ENCODE results near the gene ALKBH8.
"Not testable (repeated sequence)": the region's sequence is repeated elsewhere in the genome, so short reads cannot be mapped to it uniquely, and the experiment has no call there.

The ALKBH8 gene

GRCh38 chr11:107478922-107479321 is 86.6 kb downstream of the ALKBH8 start:
- no peak overlapping the region for H3K9ac ChIP-seq (ENCODE audit: low read length)
- no peaks in the 10 kb centered on the region for H3K27me3 ChIP-seq (ENCODE audit: control insufficient read depth, insufficient read depth, low read length)
- H3K27ac ChIP-seq (ENCODE audit: low read depth, low read length) = no peak overlapping the region
- no peaks in the 10 kb centered on the region for H3K36me3 ChIP-seq (ENCODE audit: control insufficient read depth, insufficient read depth, low read length)
- H3K4me1 ChIP-seq (ENCODE audit: control insufficient read depth, insufficient read depth, low read length) = no peaks in the 10 kb centered on the region
- no peak overlapping the region for H3K4me3 ChIP-seq (ENCODE audit: low read length)

- no peak overlapping the region for H3K27ac ChIP-seq (ENCODE audit: low read depth, low read length)
Measured at GRCh38 chr11:107477820-107478219, 87.7 kb downstream of the ALKBH8 start.

GRCh38 chr11:107473792-107474191 is 91.7 kb downstream of the ALKBH8 start:
- Histone ChIP-seq H3K27me3 (ENCODE audit: control insufficient read depth, insufficient read depth, low read length) (no peaks in the 10 kb centered on the region), H3K4me3 (ENCODE audit: low read length) (no peak overlapping the region), H3K9ac (ENCODE audit: low read length) (no peak overlapping the region), H3K36me3 (ENCODE audit: control insufficient read depth, insufficient read depth, low read length) (no peaks in the 10 kb centered on the region), H3K27ac (ENCODE audit: low read depth, low read length) (no peak overlapping the region), H3K4me1 (ENCODE audit: control insufficient read depth, insufficient read depth, low read length) (no peaks in the 10 kb centered on the region)

More at GRCh38 chr11:107477820-107478219, 87.7 kb downstream of the ALKBH8 start:
- Histone ChIP-seq H3K4me3 (ENCODE audit: low read length) (no peak overlapping the region), H3K36me3 (ENCODE audit: control insufficient read depth, insufficient read depth, low read length) (no peaks in the 10 kb centered on the region), H3K9ac (ENCODE audit: low read length) (no peak overlapping the region), H3K4me1 (ENCODE audit: control insufficient read depth, insufficient read depth, low read length) (no peaks in the 10 kb centered on the region), H3K27me3 (ENCODE audit: control insufficient read depth, insufficient read depth, low read length) (no peaks in the 10 kb centered on the region)

- H3K27ac ChIP-seq (ENCODE audit: low read depth, low read length) = no peak overlapping the region
- H3K36me3 ChIP-seq (ENCODE audit: control insufficient read depth, insufficient read depth, low read length) = no peaks in the 10 kb centered on the region
- no peaks in the 10 kb centered on the region for H3K4me1 ChIP-seq (ENCODE audit: control insufficient read depth, insufficient read depth, low read length)
- no peak overlapping the region for H3K4me3 ChIP-seq (ENCODE audit: low read length)
- H3K9ac ChIP-seq (ENCODE audit: low read length) = no peak overlapping the region
- H3K27me3 ChIP-seq (ENCODE audit: control insufficient read depth, insufficient read depth, low read length) = no peaks in the 10 kb centered on the region
Measured at GRCh38 chr11:107472966-107473365, 92.6 kb downstream of the ALKBH8 start.

GRCh38 chr11:107468596-107468995 is 96.9 kb downstream of the ALKBH8 start:
- Histone ChIP-seq H3K9ac (ENCODE audit: low read length) (no peak overlapping the region), H3K4me1 (ENCODE audit: control insufficient read depth, insufficient read depth, low read length) (no peaks in the 10 kb centered on the region), H3K27ac (ENCODE audit: low read depth, low read length) (no peak overlapping the region), H3K27me3 (ENCODE audit: control insufficient read depth, insufficient read depth, low read length) (no peaks in the 10 kb centered on the region), H3K4me3 (ENCODE audit: low read length) (no peak overlapping the region), H3K36me3 (ENCODE audit: control insufficient read depth, insufficient read depth, low read length) (no peaks in the 10 kb centered on the region)

- Histone ChIP-seq H3K9ac (ENCODE audit: low read length) (no peak overlapping the region), H3K4me1 (ENCODE audit: control insufficient read depth, insufficient read depth, low read length) (no peaks in the 10 kb centered on the region), H3K27ac (ENCODE audit: low read depth, low read length) (no peak overlapping the region), H3K27me3 (ENCODE audit: control insufficient read depth, insufficient read depth, low read length) (no peaks in the 10 kb centered on the region), H3K36me3 (ENCODE audit: control insufficient read depth, insufficient read depth, low read length) (no peaks in the 10 kb centered on the region), H3K4me3 (ENCODE audit: low read length) (no peak overlapping the region)
Measured at GRCh38 chr11:107467696-107468095, 97.8 kb downstream of the ALKBH8 start.

- H3K27me3 ChIP-seq (ENCODE audit: control insufficient read depth, insufficient read depth, low read length); H3K4me1 ChIP-seq (ENCODE audit: control insufficient read depth, insufficient read depth, low read length); H3K4me3 ChIP-seq (ENCODE audit: low read length); H3K9ac ChIP-seq (ENCODE audit: low read length); H3K27ac ChIP-seq (ENCODE audit: low read depth, low read length); H3K36me3 ChIP-seq (ENCODE audit: control insufficient read depth, insufficient read depth, low read length): not testable (repeated sequence)
Measured at GRCh38 chr11:107466275-107466866, 99.2 kb downstream of the ALKBH8 start.

GRCh38 chr11:107457558-107458271 is 107.8 kb downstream of the ALKBH8 start, which contains the start of gene CWF19L2:
CWF19L2 (minus strand) TSS chr11:107457825; CDS start chr11:107457816, 9 bp downstream.
- Histone ChIP-seq H3K27me3 (ENCODE audit: control insufficient read depth, insufficient read depth, low read length) (no peaks in the 10 kb centered on the region), H3K36me3 (ENCODE audit: control insufficient read depth, insufficient read depth, low read length) (peaks cover 8% of the 10 kb centered on the region), H3K27ac (ENCODE audit: low read depth, low read length) (peak within 1 kb of the TSS; percentile 69), H3K4me1 (ENCODE audit: control insufficient read depth, insufficient read depth, low read length) (no peaks in the 10 kb centered on the region), H3K9ac (ENCODE audit: low read length) (peak within 1 kb of the TSS; percentile 59), H3K4me3 (ENCODE audit: low read length) (peak within 1 kb of the TSS; percentile 73)

- peak overlapping the region; percentile 28 for H3K27ac ChIP-seq (ENCODE audit: low read depth, low read length)
- H3K27me3 ChIP-seq (ENCODE audit: control insufficient read depth, insufficient read depth, low read length) = no peaks in the 10 kb centered on the region
- H3K36me3 ChIP-seq (ENCODE audit: control insufficient read depth, insufficient read depth, low read length) = peaks cover 11% of the 10 kb centered on the region
- H3K9ac ChIP-seq (ENCODE audit: low read length) = peak overlapping the region; percentile 59
- H3K4me1 ChIP-seq (ENCODE audit: control insufficient read depth, insufficient read depth, low read length) = no peaks in the 10 kb centered on the region
- H3K4me3 ChIP-seq (ENCODE audit: low read length) = peak overlapping the region; percentile 73
Measured at GRCh38 chr11:107457205-107457557, 108.4 kb downstream of the ALKBH8 start.

- Histone ChIP-seq H3K36me3 (ENCODE audit: control insufficient read depth, insufficient read depth, low read length) (peaks cover 11% of the 10 kb centered on the region), H3K27ac (ENCODE audit: low read depth, low read length) (no peak overlapping the region), H3K9ac (ENCODE audit: low read length) (no peak overlapping the region), H3K4me1 (ENCODE audit: control insufficient read depth, insufficient read depth, low read length) (no peaks in the 10 kb centered on the region), H3K27me3 (ENCODE audit: control insufficient read depth, insufficient read depth, low read length) (no peaks in the 10 kb centered on the region), H3K4me3 (ENCODE audit: low read length) (no peak overlapping the region)
Measured at GRCh38 chr11:107453594-107454286, 111.8 kb downstream of the ALKBH8 start.
